Measurements from ENCODE around the gene HAUS8.
A peak's percentile ranks its signal among the peaks of the same experiment; 100 is the strongest.

The HAUS8 gene

GRCh38 chr19:17074634-17075034, 618 bp downstream of the HAUS8 start:
- no peak for DNase-seq

GRCh38 chr19:17073869-17074633, 1.2 kb downstream of the HAUS8 start:
- DNase-seq: no peak

- DNase-seq: no peak
Observed at GRCh38 chr19:17070912-17071311, 4.3 kb downstream of the HAUS8 start.

- no peak for DNase-seq
Observed at GRCh38 chr19:17070421-17070820, 4.8 kb downstream of the HAUS8 start.

- DNase-seq: no peak
Observed at GRCh38 chr19:17069193-17069592, 6.1 kb downstream of the HAUS8 start.

- no peak for DNase-seq
Observed at GRCh38 chr19:17063428-17063827, 11.8 kb downstream of the HAUS8 start.

GRCh38 chr19:17061691-17062090, 13.6 kb downstream of the HAUS8 start:
- DNase-seq: no peak

- no peak for DNase-seq
Observed at GRCh38 chr19:17061205-17061604, 14.0 kb downstream of the HAUS8 start.

- no peak for DNase-seq
Observed at GRCh38 chr19:17060802-17061201, 14.4 kb downstream of the HAUS8 start.

GRCh38 chr19:17058236-17058635, 17.0 kb downstream of the HAUS8 start:
- no peak for DNase-seq

GRCh38 chr19:17055636-17056035, 19.6 kb downstream of the HAUS8 start:
- no peak for DNase-seq

- no peak for DNase-seq
Observed at GRCh38 chr19:17054746-17055145, 20.5 kb downstream of the HAUS8 start.

GRCh38 chr19:17052439-17052838, 22.8 kb downstream of the HAUS8 start:
- peak; percentile 35 for DNase-seq

GRCh38 chr19:17049711-17050280, 25.5 kb downstream of the HAUS8 start:
- no peak for DNase-seq

GRCh38 chr19:17048885-17049453, 26.3 kb downstream of the HAUS8 start:
- DNase-seq: no peak

- no peak for DNase-seq
Observed at GRCh38 chr19:17045907-17046502, 29.2 kb downstream of the HAUS8 start.

GRCh38 chr19:17043744-17044143, 31.5 kb downstream of the HAUS8 start:
- no peak for DNase-seq

GRCh38 chr19:17041976-17042375, 33.3 kb downstream of the HAUS8 start:
- no peak for DNase-seq

- no peak for DNase-seq
Observed at GRCh38 chr19:17037966-17038500, 37.2 kb downstream of the HAUS8 start.

GRCh38 chr19:17037184-17037583, 38.1 kb downstream of the HAUS8 start:
- no peak for DNase-seq

GRCh38 chr19:17036640-17037039, 38.6 kb downstream of the HAUS8 start:
- DNase-seq: no peak

- DNase-seq: no peak
Observed at GRCh38 chr19:17035842-17036424, 39.3 kb downstream of the HAUS8 start.

GRCh38 chr19:17031741-17032140, 43.5 kb downstream of the HAUS8 start:
- no peak for DNase-seq

Data from NCI-H1694 (cell line).